NCI-H187 treated with DMSO at 0.1 percent for 48 hours (cell line): ENCODE results near the gene TMCO2.

Experiments
- DNase-seq: peaks from one replicate; lab custom pipeline; 2025; lab: John Stamatoyannopoulos, UW

Gene TMCO2

GRCh38 chr1:40257688-40258444, 10.1 kb downstream of the TMCO2 start, which contains the start of gene ZMPSTE24:
Gene ZMPSTE24 (plus strand): TSS chr1:40258236. CDS start chr1:40258272, 36 bp downstream.
- peak; percentile 86 for DNase-seq

GRCh38 chr1:40258445-40258769, 10.7 kb downstream of the TMCO2 start:
- DNase-seq: no peak

- DNase-seq: no peak
Measured at GRCh38 chr1:40264354-40264781, 16.6 kb downstream of the TMCO2 start.

GRCh38 chr1:40265298-40265697, 17.6 kb downstream of the TMCO2 start:
- no peak for DNase-seq

GRCh38 chr1:40265919-40266318, 18.2 kb downstream of the TMCO2 start:
- DNase-seq: no peak

DNA sequence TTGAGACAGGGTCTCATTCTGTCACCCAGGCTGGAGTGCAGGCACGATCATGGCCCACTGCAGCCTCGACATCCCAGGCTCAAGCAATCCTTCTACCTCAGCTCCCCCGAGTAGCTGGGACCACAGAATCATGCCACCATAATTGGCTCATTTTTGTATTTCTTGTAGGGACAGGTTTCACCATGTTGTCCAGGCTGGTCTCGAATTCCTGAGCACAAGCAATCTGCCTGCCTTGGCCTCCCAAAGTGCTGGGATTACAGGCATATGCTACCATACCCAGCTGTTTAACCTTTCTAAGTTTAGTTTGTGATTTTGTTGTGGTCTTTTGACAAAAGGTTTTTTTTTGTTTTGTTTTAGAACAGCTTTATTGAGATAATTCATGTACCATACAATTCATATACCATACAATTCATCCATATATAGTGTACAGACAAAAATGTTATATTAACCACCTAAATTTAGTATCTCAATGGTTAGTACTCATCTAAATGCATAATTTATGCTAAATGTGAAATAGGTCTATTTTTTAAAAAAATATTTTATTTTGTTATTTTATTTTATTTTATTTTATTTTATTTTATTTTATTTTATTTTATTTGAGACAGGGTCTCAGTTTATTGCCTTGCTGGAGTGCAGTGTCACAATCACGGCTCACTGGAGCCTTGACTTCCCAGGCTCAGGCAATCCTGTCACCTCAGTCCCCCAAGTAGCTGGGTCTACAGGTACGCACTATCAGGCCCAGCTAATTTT, 19.2 kb downstream of the TMCO2 start:
- DNase-seq: no peak

GRCh38 chr1:40267767-40268187, 20.0 kb downstream of the TMCO2 start:
- no peak for DNase-seq

- DNase-seq: no peak
Measured at GRCh38 chr1:40268211-40268610, 20.5 kb downstream of the TMCO2 start.

- no peak for DNase-seq
Measured at GRCh38 chr1:40270152-40270834, 22.6 kb downstream of the TMCO2 start.

DNA sequence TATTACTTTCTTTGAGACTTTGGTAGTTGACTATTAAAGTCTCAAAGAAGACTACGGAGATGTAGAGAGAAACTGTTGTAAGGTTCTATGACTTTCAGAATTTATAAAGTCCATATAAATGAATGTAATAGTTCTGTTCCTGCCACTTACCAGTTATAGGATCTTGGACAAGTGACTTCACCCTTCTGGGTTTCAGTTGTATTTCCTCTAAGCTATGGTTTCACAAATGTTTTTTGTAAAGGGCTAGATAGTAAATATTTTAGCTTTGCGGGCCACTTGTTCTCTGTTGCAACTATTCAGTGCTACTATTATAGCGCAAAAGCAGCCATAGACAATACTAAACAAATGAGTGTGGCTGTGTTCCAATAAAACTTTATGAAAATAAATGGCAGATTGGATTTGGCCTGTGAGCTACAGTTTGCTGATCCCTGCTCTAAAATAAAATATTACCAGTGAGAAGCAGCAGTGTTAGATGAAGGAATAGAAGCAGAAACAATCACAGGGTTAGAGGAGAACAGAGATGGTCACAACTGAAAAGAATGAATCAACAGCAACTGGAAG, 25.0 kb downstream of the TMCO2 start:
- DNase-seq: no peak

DNA sequence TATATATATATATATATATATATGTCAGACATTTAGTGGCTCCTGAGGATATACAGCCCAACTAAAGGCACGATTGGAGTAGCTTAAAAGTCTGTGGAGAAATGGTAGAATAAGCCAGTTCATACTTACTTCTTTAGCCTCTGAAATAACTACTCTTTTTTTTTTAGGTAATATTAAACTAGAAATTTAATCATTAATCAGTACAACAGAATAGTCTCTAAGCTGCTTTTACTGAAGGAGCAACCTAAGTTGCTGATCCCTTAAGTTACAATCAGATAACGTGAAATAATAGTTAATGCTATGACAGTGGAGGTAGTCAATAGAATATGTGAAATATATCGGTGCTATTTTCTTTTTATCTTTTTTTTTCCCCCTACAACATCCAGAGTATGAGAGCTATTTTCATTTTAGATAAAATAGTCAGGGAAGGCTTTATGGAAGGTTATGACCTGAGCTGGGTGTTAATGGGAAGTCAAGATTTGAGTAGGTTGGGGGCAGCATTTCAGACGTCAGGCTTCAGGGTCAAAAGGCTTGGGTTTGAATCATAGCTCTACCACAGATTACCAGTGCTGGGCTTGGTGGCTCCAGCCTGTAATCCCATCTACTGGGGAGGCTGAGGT, 25.9 kb downstream of the TMCO2 start:
- no peak for DNase-seq

GRCh38 chr1:40274331-40274730, 26.6 kb downstream of the TMCO2 start:
- DNase-seq: no peak

DNA sequence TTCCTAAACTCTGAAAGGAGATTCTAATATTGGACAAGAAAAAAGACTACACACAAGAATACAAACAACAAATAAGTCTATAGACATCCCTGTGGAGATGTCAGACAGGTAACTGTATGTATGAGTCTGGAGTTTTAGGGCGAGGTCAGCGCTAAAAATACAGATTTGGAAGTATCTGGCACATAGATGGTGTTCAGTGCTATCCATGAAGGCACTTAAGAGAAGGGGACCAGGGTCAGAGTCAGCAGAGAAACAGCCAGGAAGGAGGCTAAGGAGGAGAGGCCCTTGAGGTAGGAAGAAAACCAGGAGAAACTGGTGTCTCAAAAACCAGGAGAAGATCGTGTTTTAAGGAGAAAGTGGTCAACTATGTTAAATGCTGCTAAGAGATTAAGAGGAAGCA, 28.4 kb downstream of the TMCO2 start:
- no peak for DNase-seq

DNA sequence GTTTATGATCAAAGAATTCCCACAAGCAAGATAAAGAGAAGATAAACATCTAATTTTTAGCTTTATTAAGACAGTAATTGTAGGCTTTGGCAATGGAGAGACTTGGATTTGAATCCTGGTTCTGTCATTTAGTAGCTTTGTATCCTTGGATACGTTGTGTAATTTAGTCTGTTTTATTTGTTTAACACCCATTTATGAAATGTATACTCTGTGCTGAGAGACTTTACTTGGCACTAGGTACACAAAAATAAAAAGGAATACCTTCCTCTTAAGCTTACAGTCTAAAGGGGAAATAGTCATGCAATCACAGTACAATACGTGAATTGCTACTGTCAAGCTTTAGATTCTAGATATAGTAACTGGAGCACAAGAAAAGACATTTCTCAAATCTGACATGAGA, 34.1 kb downstream of the TMCO2 start:
- DNase-seq: no peak

DNA sequence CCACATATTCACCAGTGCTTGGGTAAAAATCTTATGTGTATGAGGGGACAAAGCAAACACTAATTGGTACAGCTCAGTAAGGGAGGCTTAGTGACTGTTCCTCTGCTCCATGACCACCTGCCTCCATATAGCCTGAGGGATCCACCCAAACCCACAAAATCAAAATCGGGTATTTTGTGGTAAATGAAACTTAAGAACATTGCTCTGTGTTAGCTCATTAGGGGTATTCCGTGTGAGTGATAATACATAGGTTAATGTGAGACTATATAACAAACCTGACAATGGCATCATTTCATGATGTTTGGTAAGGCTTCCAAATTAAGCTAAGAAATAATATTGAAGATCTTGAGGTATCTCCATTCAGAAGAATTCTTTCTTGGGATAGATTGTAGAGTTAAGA, 43.6 kb downstream of the TMCO2 start:
- no peak for DNase-seq

DNA sequence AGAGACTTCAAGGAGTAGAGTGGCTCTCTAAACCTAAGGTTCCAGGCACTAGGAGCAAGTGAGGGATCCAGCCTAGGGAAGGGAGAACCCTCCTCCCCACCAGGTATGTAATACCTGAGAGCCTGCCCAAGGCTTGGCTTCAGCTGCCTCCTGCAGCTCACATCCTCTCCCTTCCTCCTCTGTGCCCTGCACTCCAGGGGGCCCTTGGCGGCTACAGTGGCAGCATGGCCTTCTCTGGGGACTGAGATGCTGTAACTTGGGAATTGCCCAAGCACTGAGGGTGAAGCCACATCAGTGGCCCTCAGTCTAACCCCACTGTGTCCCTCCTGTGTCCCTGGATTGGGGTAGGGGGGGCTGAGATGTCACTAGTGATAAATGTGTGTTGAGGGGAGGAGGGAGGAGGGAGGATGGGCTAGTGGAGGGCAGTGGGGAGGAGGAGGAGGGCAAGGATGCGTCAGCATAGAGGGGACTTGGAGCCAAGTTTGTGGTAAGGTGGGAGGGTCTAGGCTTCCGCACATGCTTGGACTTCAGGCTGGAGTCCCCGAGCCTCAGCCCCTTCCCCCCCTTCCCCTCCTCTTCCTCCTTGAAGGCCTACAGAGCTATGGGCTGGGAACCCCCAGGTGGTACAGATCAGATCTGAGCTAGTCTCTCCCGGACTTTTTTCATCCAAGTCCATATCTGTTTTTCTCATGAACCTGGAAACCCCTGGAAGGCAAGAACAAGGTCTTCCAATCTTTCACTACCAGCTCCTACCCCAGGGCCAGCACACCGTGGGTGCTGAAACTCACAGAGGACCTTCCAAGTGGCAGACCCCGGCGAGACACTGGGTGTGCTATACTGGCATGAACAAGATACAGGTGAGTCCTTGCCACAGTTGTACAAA, 51.9 kb downstream of the TMCO2 start:
- no peak for DNase-seq

DNA sequence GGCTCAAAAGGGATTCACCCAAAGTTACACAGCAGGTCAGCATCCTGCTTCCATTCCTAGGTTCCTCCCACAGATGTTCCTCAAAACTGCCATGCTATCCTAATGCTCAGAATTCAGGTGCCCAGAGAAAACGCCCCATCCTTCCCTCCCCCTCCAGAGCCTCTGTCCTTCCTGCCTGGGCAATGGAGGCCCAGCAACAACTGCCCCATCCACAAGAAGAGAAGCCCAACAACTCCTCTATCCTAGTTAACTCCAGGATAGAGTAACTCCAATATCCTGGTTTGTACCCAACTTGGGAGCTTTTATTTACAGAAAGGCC, 52.5 kb downstream of the TMCO2 start:
- no peak for DNase-seq

DNA sequence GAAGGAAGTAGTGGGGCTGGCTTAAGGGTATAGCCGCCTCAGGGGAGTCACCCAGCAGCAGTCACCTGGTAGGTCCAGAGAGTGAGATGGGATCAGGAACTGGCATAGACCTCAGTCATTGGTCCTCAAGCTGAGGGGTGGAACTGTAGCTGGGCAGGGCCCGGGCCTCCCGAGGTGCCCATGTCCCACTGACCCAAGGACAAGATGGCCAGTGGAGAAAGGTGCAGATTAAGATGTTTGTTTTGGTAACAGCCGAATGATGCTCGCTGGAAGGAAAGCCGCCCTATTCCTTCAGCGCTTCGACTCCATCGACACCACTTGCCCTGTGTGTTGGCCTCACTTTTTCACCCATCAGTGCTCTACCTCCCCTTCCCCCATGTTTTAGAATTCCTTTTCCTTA, 52.9 kb downstream of the TMCO2 start:
- DNase-seq: no peak

DNA sequence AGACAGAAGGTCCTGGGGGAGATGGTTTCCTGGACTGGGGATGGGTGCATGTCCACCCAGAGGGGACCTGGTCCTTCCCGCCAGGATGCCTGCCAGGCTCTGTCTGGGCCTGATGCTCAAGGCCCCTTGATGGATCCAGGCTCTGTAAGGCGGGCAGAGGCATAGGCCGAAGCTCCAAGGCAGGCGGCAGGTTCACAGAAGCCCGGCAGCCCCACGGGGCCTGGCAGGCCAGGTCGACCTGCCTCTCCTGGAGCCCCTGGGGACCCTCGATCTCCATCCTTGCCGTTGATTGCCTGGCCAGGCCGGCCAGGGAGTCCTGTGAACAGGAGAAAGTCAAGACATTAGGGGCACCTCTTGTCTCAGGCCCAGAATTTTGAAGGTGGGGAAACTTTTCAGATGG, 53.3 kb downstream of the TMCO2 start:
- no peak for DNase-seq
